ENCODE data around the gene TXNL1. TPM values are rescaled to one million over a fixed set of nuclear protein-coding genes. Genes with fewer than 3 reads are reported as not detected.

TXNL1 gene
- total and polyA plus RNA-seq, 2 of the 8 experiments (the other 6 are each of a cell fraction or from before 2014, with no cell fraction given), result 35.1 to 85.8 TPM

- Histone ChIP-seq H4K8ac (ENCODE audit: extremely low read depth, insufficient read depth, low read length) (no peak overlapping the region), H3K27me3 (replicated peaks in 1 of 4; ENCODE audit: control insufficient read depth in 3 of 4, extremely low read depth in 1 of 4, insufficient read depth in 3 of 4, low read length in 3 of 4) (0 out of 7 replicates have a peak, but pooled peaks cover 0 to 2% (median 0%) of the 10 kb centered on the region in 4 experiments), H3K4me1 (replicated peaks in 1 of 4; ENCODE audit: control insufficient read depth in 3 of 4, insufficient read depth in 4 of 4, low read length in 3 of 4) (peaks cover 0 to 2% (median 0%) of the 10 kb centered on the region in 4 experiments; a peak in 2 of 7 replicates), H3K23me2 (ENCODE audit: low read depth, low read length) (no peaks in the 10 kb centered on the region), H3K23ac (ENCODE audit: insufficient read length) (no peak overlapping the region), H2BK20ac (ENCODE audit: low read length) (no peak overlapping the region), H2BK15ac (ENCODE audit: low read length) (no peak overlapping the region), H4K5ac (ENCODE audit: insufficient read length, low read depth, low read length) (no peak overlapping the region), H3K4ac (replicated peaks; ENCODE audit: insufficient read length, low read depth, low read length) (no peak overlapping the region), H3K9me3 (ENCODE audit: insufficient read depth in 2 of 2, low read depth in 1 of 2, low read length in 1 of 2) (no peaks in the 10 kb centered on the region), H3K56ac (replicated peaks; ENCODE audit: insufficient read length, low read depth, low read length) (no peak overlapping the region), H4K91ac (replicated peaks; ENCODE audit: insufficient read length, low read length) (no peak overlapping the region), H3K79me1 (ENCODE audit: low read depth, low read length) (no peaks in the 10 kb centered on the region), H3K27ac (ENCODE audit: low read depth, low read length) (no peak overlapping the region), H2BK12ac (ENCODE audit: low read depth, low read length) (no peak overlapping the region), H2BK120ac (replicated peaks; ENCODE audit: low read depth, low read length) (no peak overlapping the region), H3K79me2 (ENCODE audit: control insufficient read depth in 1 of 2, insufficient read depth in 2 of 2, low read length in 2 of 2) (no peaks in the 10 kb centered on the region), H4K20me1 (replicated peaks in 1 of 2; ENCODE audit: control insufficient read depth in 1 of 2, insufficient read depth in 2 of 2, low read length in 2 of 2) (no peaks in the 10 kb centered on the region), H3K4me2 (ENCODE audit: insufficient read depth in 1 of 2, low read depth in 2 of 2, low read length in 2 of 2) (no peak overlapping the region), H2BK5ac (ENCODE audit: low read depth, low read length) (no peak overlapping the region), H2AK5ac (ENCODE audit: low read depth, low read length) (no peak overlapping the region), H3K14ac (ENCODE audit: insufficient read length) (no peak overlapping the region), H2AFZ (ENCODE audit: low read length) (no peak overlapping the region), H3K4me3 (ENCODE audit: extremely low read depth in 1 of 4, insufficient read depth in 2 of 4, low read depth in 3 of 4, low read length in 4 of 4) (no peak overlapping the region), H3K18ac (ENCODE audit: extremely low read depth, low read length) (no peak overlapping the region), H3K36me3 (ENCODE audit: control insufficient read depth in 2 of 4, insufficient read depth in 4 of 4, low read length in 3 of 4) (no peaks in the 10 kb centered on the region), H3K9ac (replicated peaks in 1 of 4; ENCODE audit: extremely low read depth in 1 of 4, low read depth in 3 of 4, low read length in 3 of 4) (no peak overlapping the region)
- ChIA-PET POLR2A (ENCODE audit: partially characterized antibody) (interaction anchor here (0.6 kb wide), 1 partner anchor 645 kb away, joined by 3 read pairs; no protein-coding TSS in a partner anchor), CTCF (ENCODE audit: partially characterized antibody) (interaction anchor here (0.6 to 3.4 kb wide), 19 partner anchors 8 to 1721 kb away, joined by 3 to 22 read pairs (median 3); no protein-coding TSS in a partner anchor)
- DNase-seq (ENCODE audit: low read depth in 1 of 2, low spot score in 2 of 2) (no peak), FAIRE-seq (peak; percentile 36)
- WGBS, 2 experiments (ENCODE audit: extremely low coverage in 1 of 2, insufficient coverage in 1 of 2, insufficient read length in 1 of 2, insufficient replicate concordance in 2 of 2, low coverage in 1 of 2, low lambda C conversion rate in 2 of 2, missing lambda C conversion rate in 1 of 2), result 73% methylated on average over 14 of the region's 14 CpGs; no CpG with 5 or more reads in 1 of the 2 experiments
- no peak for TF ChIP-seq NRF1 (IDR thresholded peaks at IDR 0.05; ENCODE audit: low read depth, low read length)
These were observed 61.4 kb downstream of the TXNL1 start for GRCh38 chr18:56576826-56577573.

Measured in H1 (cell line).